Fibroblast of skin of abdomen (primary cell): ENCODE data around the gene DPEP3.
A peak's percentile ranks its signal among the peaks of the same experiment; 100 is the strongest.
"Not testable (repeated sequence)": the region's sequence is repeated elsewhere in the genome, so short reads cannot be mapped to it uniquely, and the experiment has no call there.

ENCODE experiments used
- DNase-seq: peaks from one replicate; pipeline ENCODE4 v3.0.0-alpha.2; 2013

DPEP3 gene

DNA sequence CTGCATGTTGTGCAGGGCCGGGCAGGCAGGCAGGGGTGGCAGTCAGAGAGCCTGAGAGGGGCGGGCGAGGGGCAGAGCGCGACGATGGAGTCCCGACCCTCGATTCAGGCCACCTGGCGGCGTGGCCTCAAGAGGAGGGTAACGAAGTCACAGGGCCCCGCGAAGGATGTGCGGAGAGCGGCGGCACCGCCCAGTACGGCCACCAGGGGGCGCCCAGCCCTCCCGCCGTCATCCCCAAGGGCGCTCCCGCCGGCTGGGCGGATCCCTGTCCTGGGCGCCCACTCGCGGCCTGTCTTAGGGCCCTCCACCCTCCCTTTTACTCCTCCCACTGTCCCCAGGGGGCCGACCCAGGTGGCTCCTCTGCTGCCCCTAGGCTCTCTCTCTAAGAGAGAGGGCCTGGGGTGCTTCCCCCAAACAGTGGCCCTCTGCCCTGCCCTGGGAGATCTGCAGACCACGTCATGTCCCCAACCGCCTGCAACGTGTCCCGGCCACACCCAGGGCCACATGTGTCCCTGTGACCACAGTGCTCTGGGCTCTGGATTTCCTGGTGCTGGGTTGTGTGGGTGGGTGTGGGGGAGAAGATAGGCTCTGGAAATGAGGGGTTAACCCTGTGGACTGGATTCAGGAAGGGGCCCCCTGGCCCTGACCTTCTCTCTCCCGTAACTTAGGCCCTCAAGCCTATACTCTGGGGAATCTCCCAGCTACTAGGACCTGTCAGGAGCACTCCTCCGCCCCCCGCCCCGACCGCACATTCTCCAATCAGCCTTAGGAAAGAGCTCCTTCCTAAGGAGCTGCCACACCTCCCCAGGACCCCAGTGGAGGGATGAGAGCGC, 13.1 kb upstream of the DPEP3 start:
- DNase-seq = peak; percentile 72

DNA sequence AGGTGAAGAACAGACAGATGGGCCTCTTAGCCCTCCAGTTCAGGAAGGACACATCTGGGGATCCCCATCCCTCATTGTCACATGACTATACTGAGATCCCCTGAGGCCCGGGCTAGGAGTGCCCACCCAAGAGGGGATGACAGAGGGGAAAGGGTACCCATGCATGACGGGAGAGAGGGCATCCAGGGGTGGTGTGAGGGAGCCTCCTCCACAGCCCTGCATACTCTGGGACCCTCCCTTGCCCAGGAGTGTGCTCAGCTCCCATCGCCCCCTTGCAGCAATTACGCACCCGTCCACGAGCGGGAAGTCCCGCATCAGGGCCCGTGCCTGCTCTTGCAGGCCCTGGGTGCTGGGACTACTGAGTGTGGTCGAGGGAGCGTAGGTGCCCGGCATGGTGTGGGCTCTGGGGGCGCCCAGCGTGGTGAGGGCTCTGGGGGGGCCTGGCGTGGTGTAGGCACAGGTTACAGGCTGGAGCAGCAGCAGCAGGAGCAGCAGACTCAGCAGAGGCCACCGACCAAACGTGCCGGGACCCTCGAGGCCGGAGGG, 12.4 kb upstream of the DPEP3 start:
- DNase-seq = no peak

DNA sequence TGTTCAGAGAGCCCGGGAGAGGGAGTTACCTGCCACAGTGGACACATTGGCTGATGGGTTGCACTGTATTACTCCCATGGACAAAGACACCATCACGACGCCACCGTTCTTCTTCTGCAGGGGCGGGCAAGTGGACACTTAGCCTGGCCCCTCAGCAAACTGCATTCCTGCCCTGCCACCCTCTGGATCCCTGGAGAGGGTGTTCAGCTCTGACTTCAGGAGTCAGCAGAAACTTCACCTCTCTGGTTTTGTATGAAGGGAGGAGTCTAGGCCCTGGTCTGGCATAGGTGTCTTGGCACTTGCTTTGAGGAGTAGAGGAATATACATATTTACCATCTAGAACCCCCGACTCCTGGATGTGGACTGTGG, 9.7 kb upstream of the DPEP3 start:
- DNase-seq = no peak

DNA sequence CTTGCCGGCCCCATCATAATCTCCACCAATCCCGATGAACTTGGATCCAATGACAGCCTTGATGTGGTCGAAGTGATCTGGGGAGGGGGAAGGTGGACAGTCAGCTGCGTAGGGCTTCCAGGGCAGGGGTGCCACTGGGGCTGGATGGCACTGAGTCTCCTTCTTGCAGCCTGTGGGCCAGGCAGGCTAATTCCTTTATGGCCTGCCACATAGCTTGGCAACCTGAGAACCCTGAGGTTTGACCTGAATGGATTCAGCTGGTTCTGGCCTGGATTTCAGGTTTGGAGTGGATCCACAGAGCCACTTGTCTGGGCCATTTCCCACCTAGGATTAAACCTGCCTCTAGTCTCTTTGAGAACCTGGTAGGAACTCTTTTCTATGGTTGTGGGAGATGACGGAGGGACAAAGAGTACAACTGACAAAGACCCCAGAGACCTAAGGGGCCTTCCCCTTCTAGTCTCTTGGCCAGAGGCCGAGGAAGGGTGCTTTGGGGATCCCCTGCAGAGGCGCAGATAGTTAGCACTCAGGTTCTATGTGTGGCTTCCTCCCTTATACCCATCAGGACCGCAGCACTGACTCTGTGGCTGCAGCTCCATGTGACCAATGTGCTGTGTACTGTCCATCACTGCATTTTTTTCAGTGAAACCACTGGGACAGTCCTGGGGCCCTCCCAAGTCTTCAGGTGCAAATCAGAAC, 9.2 kb upstream of the DPEP3 start:
- no peak for DNase-seq

DNA sequence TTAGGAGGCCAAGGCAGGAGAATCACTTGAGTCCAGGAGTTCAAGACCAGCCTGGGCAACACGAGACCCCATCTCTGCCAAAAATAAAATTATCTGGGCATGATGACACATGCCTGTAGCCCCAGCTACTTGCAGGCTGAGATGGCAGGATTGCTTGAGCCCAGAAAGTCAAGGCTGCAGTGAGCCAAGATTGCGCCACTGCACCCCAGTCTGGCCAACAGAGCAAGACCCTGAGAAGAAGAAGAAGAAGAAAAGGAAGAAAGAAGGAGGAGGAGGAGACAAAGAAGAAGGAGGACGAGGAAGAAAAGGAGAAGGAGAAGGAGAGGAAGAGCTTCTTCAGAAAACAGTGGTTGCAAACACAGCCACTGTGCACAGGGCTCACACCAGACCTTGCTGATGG, 8.4 kb upstream of the DPEP3 start:
- DNase-seq = no peak

DNA sequence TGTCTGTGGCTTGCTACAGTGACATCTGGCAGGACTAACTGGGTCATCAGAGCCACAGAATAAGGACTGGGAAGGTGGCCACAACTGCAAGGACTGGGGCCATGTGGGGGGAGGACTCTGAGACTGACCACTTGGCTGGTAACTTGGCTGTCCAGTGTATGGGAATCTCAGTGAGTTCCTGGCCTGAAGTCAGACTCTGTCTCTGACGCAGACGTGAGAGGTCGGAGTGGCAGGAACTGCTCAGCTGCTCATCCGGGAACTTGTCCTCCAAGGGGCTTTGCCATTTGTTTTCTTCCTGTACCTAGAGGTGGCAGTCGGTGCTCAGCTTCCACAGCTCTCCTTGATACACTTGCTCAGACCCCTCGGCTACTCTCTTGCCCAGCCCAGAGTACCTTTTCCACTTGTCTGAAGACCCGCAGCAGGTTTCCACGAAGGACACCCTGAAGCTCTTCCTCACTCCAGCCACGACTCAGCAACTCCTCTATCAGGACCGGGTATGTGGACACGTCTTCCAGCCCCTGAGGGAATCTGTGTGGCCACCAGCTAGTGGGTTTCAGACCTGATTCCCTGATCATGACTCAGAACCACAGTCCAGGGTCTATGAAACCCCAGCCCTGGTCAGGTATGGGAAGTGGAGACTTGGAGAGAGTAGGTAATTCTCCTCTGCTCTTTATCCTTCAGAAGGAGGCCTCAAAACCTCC, 7.3 kb upstream of the DPEP3 start:
- no peak for DNase-seq

DNA sequence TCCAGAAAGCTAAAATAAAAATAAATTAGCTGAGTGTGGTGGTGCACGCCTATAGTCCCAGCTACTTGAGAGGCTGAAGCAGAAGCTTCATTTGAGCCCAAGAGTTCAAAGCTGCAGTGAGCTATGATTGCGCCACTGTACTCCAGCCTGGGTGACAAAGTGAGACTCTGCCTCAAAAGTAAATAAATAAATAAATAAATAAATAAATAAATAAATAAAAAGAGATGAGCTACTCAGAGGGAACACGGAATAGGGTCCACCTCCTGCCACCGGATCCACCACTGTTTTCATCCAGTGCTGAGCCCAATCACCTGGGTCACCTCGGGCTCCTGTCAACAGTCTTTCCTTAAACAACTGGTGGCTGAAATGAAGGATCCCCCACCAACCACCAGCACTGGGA, 6.7 kb upstream of the DPEP3 start:
- DNase-seq = no peak

DNA sequence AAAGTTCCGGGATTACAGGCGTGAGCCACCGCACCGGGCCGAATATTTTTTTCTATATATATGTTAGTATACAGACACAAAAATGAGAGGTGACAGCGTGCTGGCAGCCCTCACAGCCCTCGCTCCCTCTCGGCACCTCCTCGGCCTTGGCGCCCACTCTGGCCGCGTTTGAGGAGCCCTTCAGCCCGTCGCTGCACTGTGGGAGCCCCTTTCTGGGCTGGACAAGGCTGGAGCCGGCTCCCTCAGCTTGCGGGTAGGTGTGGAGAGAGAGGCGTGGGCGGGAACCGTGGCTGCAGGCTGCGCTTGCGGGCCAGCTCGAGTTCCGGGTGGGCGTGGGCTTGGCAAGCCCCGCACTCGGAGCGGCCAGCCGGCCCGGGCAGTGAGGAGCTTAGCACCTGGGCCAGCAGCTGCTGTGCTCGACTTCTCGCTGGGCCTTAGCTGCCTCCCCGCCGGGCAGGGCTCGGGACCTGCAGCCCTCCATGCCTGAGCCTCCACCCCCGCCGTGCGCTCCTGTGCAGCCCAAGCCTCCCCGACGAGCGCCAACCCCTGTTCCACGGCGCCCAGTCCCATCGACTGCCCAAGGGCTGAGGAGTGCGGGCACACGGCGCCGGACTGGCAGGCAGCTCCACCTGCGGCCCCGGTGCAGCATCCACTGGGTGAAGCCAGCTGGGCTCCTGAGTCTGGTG, 1.9 kb upstream of the DPEP3 start:
- DNase-seq = no peak

DNA sequence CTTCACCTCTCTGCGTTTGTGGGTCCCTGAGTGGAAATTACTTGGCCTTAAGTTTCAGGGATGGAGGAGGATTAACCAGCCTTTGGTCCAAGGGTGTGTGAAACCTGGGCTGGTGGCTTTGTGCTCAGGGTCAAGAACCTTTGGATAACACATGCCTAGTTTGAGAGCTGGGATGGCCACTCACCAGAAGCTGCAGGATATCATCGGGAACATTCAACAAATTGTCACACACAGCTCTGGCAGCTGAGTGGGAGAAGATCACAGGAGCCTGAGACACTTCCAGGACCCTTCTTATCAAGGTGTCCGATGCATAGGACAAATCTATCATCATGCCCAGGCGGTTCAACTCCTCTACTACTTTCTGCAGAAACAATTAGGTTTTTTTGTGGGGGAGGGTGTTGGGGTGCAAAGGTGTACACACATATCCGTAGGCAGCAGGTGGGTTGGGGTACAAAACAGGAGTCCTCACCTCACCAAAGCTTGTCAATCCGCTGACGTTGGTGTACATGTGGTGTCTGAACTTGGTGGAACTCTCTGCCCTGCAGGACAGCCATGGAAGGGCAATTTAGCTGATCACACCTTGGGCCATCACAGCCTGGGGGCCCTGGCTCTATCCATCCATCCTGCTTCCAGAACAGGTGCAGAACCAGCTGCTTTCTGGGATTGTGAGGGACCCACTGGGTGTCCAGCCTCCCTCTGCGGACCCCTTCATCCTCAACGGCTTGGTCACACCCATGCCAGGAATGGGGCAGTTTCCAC, 2.7 kb downstream of the DPEP3 start:
- no peak for DNase-seq

DNA sequence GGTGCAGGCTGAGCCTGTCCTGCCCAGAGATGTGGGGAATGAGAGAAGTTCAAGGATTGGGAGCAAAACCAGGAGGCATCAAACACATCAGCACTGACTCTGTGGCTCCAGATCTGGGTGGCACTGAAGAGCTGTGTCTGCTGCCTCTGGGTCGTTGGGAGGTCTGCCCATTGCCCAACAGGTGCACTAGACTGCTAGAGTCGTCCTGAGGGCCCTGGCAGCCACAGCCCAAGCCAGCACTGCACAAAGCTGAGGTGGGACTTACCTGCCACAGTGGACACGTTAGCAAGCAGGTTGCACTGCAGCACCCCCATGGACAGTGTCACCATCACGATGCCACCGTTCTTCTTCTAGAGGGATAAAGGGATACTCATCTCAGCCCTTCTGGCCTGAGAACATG, 3.3 kb downstream of the DPEP3 start:
- DNase-seq = no peak

DNA sequence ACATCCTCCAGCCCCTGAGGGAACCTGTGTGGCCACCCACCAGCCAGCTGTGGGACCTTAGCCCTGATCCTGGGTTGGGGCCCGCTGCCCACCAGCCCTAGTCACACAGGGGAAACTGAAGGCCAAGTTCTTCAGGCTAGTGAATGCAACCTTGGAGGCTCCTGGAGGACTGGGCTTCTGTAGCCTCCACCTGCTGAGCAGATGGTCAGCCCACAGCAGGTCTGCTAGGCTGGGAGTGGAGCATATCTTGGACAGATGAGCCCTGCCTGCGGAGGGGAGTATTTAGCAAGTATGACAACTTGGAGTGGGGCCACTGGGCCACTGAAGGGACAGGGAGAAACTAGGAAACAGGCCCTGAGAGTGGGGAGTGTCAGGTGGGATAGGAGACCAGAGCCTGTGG, 4.1 kb downstream of the DPEP3 start:
- DNase-seq = no peak

DNA sequence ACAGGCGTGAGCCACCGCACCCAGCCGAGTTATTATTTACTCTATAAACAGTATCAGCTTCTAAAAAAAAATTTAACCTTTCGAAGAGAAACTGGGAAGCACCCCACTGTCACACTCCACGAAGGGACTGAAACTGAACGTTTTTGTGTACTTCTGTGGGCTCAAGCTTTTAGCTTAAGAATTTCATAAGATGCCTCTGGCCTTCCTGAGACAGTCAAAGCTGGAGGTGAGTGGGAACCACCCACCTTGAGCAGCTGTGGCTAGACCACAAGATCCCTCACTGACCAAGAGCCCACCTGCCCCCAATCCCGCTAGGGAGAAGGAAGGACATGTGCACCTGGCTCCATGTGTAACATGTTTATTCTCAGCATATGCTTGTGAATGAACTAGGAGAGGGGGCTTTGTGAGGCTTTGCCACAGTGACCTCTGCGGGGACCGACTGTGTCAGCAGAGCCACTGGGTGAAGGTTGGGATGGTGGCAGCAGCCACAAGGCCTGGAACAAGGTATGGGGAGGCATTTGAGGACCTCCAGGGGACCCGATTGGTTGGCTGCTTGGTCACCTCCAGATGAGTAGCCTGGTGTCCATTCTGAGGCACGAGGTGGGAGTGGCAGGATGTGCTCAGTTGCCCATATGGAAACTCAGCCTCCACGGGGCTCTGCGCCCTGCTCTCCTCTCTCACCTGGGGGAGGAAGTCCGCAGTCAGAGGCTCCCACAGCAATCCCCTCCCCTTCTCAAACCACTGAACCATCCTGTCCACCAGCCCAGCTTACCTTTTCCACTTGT, 4.8 kb downstream of the DPEP3 start:
- no peak for DNase-seq

DNA sequence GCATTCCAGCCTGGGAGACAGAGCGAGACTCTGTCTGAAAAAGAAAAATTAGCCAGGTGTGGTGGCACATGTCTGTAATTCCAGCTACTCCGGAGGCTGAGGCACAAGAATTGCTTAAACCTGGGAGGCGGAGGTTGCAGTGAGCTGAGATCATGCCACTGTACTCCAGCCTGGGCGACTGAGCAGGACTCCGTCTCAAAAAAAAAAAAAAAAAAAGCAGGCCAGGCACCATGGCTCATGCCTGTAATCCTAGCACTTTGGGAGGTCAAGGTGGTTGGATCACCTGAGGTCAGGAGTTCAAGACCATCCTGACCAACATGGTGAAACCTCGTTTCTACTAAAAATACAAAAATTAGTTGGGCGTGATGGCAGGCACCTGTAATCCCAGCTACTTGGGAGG, 8.0 kb downstream of the DPEP3 start:
- not testable (repeated sequence) for DNase-seq

DNA sequence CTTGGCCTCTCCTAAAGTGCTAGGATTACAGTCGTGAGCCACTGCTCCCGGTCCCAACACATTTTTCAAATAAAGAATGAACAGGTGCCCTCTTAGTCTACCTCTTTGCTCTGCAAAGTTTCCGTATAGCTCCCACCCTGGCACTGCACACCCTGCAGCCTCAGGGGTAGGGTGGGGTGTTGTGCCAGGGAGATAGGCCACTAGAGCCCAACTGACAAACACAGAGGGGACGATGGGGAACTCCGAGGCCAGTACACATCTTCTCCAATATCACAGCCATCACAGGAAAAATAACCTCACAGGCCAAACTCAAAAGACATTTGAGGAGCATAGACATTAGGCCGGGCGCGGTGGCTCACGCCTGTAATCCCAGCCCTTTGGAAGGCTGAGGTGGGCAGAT, 9.2 kb downstream of the DPEP3 start:
- no peak for DNase-seq

DNA sequence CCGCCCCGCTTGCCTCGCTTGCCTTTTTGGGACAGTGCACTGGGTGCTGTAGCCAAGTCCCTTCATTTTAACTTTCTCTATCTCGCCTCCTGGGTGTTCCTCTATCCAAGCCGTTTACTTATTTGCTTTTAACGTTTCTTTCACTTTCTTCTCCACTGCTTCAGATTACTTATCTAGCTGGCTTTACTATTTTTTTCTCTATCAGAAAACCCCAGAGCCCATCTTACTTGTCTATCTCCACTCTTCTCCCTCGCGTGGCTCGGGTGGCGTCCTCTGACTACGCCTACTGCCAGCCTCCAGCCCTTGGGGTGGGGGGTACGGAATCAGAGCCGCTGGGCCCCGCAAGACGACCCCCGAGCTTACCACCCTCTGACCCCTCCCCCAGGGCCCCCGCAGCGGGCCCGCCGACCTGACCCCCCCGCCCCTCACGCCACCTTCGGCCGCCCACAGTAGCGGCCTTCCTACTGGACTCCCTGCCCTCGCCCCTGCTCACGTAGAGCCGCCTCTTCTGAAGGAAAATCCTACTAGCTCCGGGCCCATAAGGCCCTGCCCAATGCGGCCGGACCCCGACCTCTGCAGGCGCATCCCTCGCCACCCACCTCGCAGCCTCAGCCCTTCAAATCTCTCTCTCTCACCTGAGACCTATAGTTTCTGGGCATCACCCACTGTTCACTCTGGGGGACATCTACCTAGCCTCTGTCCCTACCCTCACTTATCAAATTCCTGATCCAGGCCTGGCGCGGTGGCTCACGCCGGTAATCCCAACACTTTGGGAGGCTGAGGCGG, 10.9 kb downstream of the DPEP3 start:
- DNase-seq = no peak

DNA sequence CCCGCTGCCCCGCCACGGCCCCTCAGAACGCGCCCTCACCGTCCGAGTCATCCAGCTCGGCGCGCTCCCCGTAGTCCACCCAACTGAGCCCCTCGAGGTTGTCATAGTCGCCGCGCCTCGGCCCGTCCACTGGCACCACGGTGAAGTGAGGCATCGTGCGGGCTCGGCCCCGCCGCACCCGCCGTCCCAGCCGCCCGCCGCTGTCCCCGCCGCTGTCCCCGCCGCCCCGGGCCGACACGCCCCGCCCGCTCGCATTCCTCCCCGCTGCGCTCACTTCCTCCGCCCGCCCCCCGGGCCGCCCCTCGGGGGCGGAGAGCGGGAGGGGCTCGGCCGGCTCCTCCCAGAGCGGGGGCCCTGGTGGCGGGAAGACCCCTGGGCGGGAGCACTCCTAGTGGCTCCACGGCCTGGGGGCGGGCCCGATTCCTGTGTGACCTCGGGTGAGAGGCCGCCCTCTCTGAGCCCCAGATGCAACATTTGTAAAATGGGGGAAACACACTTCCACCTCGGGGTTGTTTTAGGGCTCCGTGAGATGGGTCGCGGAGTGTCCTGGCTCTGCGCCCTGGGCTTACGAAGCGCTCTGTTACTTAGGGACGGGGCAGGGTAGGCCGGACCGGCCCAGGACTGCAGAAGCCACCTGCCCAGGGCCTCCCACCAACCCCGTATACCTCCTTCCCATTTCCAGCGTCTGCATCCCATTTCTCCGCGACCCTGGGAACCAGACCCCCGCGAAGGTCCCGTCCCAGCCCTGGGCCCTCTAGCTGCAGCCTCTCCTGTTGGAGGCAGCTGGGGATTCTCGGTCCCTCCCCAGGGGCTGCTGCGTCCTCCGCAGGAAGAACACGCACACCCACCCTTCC, 11.7 kb downstream of the DPEP3 start, which contains the start of gene SLC12A4:
TSS of gene SLC12A4 (minus strand) at position 238 of the 854 bp plus-strand sequence. CDS start at position 154, 84 bp downstream.
- DNase-seq = peak; percentile 89

DNA sequence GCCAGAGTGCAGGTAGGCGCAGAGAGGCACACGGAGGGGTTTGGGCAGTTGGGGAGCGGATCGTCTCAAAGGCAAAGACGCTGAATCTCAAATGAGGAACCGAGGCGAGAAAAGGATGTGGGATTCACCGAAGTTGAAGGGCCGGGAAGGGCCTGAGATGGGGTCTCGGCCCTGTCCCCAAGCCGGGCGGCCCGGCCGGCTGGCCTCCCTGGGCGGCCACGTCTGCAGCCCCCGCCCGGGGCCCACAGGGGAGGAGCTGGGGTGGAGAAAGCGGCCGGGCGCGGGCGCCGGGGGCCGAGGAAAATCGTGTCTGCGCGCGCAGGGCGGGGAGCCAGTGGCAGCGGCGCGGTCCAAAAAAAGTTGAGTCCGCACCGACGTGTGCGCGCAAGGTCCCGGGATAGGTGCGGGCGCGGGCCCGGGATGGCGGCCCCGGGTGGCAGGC, 12.3 kb downstream of the DPEP3 start:
- peak; percentile 44 for DNase-seq

DNA sequence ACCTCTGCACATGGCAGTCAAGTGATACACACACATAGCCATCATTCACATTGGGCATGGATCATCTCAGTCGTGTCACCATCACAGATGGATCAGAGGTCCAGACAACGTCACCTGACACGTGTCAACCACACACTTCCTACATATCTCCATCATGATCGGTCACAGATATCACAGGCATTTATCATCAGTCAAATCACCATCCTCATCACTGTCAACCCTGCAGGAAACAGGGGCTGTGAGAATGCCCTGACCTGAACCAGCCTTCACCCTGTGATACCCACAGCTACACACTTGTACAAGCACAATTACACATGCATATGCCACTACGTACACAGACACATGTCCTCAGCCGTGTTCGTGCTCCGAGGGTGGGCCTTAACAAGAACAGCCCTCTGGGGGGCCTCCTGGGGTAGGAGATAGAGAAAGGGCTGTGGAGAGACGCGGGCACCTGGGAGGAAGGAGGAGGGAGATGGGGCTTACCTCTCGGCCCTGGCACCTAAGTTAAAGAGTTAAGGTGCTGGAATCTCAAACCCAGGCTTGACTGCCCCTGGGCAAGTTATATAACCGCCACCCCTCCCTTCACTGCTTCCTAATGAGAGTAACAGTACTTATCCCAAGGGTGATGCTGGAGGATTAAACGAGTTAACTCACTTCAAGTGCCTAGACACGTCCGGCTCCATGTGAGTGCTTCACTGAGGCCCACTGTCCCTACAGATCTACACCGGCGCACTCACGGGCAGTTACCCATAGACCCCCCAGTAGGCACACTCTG, 12.9 kb downstream of the DPEP3 start:
- DNase-seq = peak; percentile 37
